K562 (cell line): ENCODE results near the gene CHD8. TPM values are rescaled to one million over a fixed set of nuclear protein-coding genes. Genes with fewer than 3 reads are reported as not detected.

Experiments
- ADNP ChIP-seq: fragments of 200-800 bp; sonication (Bioruptor generic); IDR thresholded peaks from 2 replicates; pipeline ENCODE4 v1.6.1; 2016; ENCODE audit warnings: missing genetic modification characterization, missing compliant biosample characterization
- ASH1L ChIP-seq: fragments of 450-650 bp; IDR thresholded peaks from 2 replicates; pipeline ENCODE4 v1.6.1; 2018; ENCODE audit warnings: borderline replicate concordance, mild to moderate bottlenecking, low read depth; ENCODE audit not compliant: partially characterized antibody
- BCLAF1 ChIP-seq, 2 experiments: fragments of 450-650 bp in 1 of 2; IDR thresholded peaks; 2 replicates each; pipeline ENCODE4 v1.6.1; 2011 to 2017; ENCODE audit warnings: low read depth in 2 of 2, antibody characterized with exemption in 1 of 2, borderline replicate concordance in 1 of 2, low read length in 1 of 2, mild to moderate bottlenecking in 1 of 2, mixed read lengths in 1 of 2; ENCODE audit not compliant: control insufficient read depth in 1 of 2
- DPF2 ChIP-seq: fragments of 450-650 bp; IDR thresholded peaks from 2 replicates; pipeline ENCODE4 v1.6.1; 2016
- E2F6 ChIP-seq, 2 experiments: IDR thresholded peaks; 2 replicates each; pipeline ENCODE4 v1.6.1; 2011; ENCODE audit warnings: borderline replicate concordance in 1 of 2, control low read depth in 1 of 2, low read depth in 1 of 2, low read length in 1 of 2, mild to moderate bottlenecking in 1 of 2, mixed read lengths in 1 of 2, moderate library complexity in 1 of 2; ENCODE audit not compliant: insufficient read depth in 1 of 2, insufficient read length in 1 of 2, poor library complexity in 1 of 2, severe bottlenecking in 1 of 2; ENCODE audit errors: extremely low read depth in 1 of 2
- FOSL1 ChIP-seq: fragments of 200-800 bp; sonication (Bioruptor generic); conservative IDR thresholded peaks from 2 replicates; pipeline ENCODE4 v1.6.1; 2016; ENCODE audit warnings: missing genetic modification characterization, missing compliant biosample characterization
- FOXA1 ChIP-seq: fragments of 450-650 bp; IDR thresholded peaks from 2 replicates; pipeline ENCODE4 v1.6.1; 2016; ENCODE audit warnings: mild to moderate bottlenecking, borderline replicate concordance
- FOXJ2 ChIP-seq: fragments of 200-800 bp; sonication (Bioruptor generic); IDR thresholded peaks from 2 replicates; pipeline ENCODE4 v1.6.1; 2016; ENCODE audit warnings: missing genetic modification characterization, missing compliant biosample characterization
- HIVEP1 ChIP-seq: fragments of 250-450 bp; sonication (Bioruptor Pico); IDR thresholded peaks from 2 replicates; pipeline ENCODE4 v1.4.0; 2020; ENCODE audit warnings: mild to moderate bottlenecking
- KAT2B ChIP-seq: IDR thresholded peaks from one replicate; pipeline ENCODE4 v1.6.1; 2012; ENCODE audit warnings: low read depth, mild to moderate bottlenecking, control low read depth, inconsistent platforms, low read length, moderate library complexity
- LEF1 ChIP-seq: fragments of 450-650 bp; IDR thresholded peaks from 2 replicates; pipeline ENCODE4 v1.6.1; 2016; ENCODE audit warnings: mild to moderate bottlenecking
- MYC ChIP-seq, 2 experiments: fragments of 250-450 bp in 1 of 2; sonication (Bioruptor Pico) in 1 of 2; IDR thresholded peaks; 2 replicates each; pipeline versions ENCODE4 v1.5.1 to v1.6.1; 2012 to 2021; ENCODE audit warnings: low read depth in 2 of 2, borderline replicate concordance in 1 of 2, improper control_type of control experiment in 1 of 2, low read length in 1 of 2, mild to moderate bottlenecking in 1 of 2, moderate library complexity in 1 of 2
- SMAD1 ChIP-seq: fragments of 150-350 bp; IDR thresholded peaks from 2 replicates; pipeline ENCODE4 v1.6.1; 2014; ENCODE audit warnings: low read length, low read depth; ENCODE audit not compliant: partially characterized antibody
- SNIP1 ChIP-seq: fragments of 450-650 bp; IDR thresholded peaks from 2 replicates; pipeline ENCODE4 v1.7.1; 2017; ENCODE audit warnings: low read depth, mild to moderate bottlenecking
- SPI1 ChIP-seq: IDR thresholded peaks from 2 replicates; pipeline ENCODE4 v1.6.1; 2011; ENCODE audit warnings: low read depth, low read length, control low read depth, borderline replicate concordance
- SRF ChIP-seq, 2 experiments: fragments of 250-450, 450-650 bp in 1 of 2; sonication (Bioruptor Pico) in 1 of 2; sonication (generic) in 1 of 2; formaldehyde crosslinking; IDR thresholded peaks; 2 replicates each; pipeline versions ENCODE4 v1.5.0 to v1.5.1; 2020 to 2022; ENCODE audit warnings: mild to moderate bottlenecking in 1 of 2, missing genetic modification reagents in 1 of 2
- U2AF1 ChIP-seq: fragments of 200-400 bp; formaldehyde crosslinking; optimal IDR thresholded peaks from 2 replicates; pipeline ENCODE3; 2017; ENCODE audit warnings: mild to moderate bottlenecking, low read depth, low read length, moderate library complexity
- ZBTB33 ChIP-seq: sonication (generic); formaldehyde crosslinking; IDR thresholded peaks from 2 replicates; pipeline ENCODE4 v1.8.1; 2023; ENCODE audit warnings: mild to moderate bottlenecking, missing genetic modification reagents
- ZNF583 ChIP-seq: fragments of 250-450 bp; sonication (Bioruptor Pico); IDR thresholded peaks from 2 replicates; pipeline ENCODE4 v1.4.0; 2020
- ZNF76 ChIP-seq: fragments of 250-450 bp; sonication (Bioruptor Pico); IDR thresholded peaks from 2 replicates; pipeline ENCODE4 v1.4.0; 2020; ENCODE audit warnings: mild to moderate bottlenecking, moderate library complexity, borderline replicate concordance
- polyA plus RNA-seq, 8 experiments: library from polyadenylated mRNA; depleted of rRNA in 4 of 8; stranded (reverse) in 5 of 8; unstranded in 3 of 8; fragments of >200 nt; fragmentation: Nextera tagmentation in 2 of 8; fragmentation: Illumina TruSeq in 1 of 8; extraction: Ambion mirVana in 2 of 8; extraction: Trizol in 1 of 8; gene quantifications; 2 replicates each; pipeline versions ENCODE4 v1.2.1 to v1.2.3, GENCODE V29; 2011 to 2014; ENCODE audit warnings: inconsistent platforms in 1 of 8, missing spikeins in 1 of 8
- total RNA-seq, 7 experiments: library from RNA; depleted of rRNA in 6 of 7; stranded (reverse); fragments of >200 nt in 6 of 7; fragmentation: Illumina TruSeq in 2 of 7; extraction: Trizol in 2 of 7; gene quantifications; 2 replicates each; pipeline versions ENCODE4 v1.2.1 to v1.2.3, GENCODE V29; 2011 to 2021; ENCODE audit warnings: low replicate concordance in 1 of 7
- TF ChIP-seq, protein P1 (sequence below): sonication (generic); formaldehyde crosslinking; IDR thresholded peaks from 2 replicates; pipeline ENCODE4 v1.9.0; 2022; ENCODE audit warnings: mild to moderate bottlenecking, missing genetic modification reagents

CHD8 gene
- total and polyA plus RNA-seq, 9 of the 15 experiments (the other 6 are each of a cell fraction or from before 2014, with no cell fraction given), result 11.1 to 51.2 (median 32.8) TPM

DNA sequence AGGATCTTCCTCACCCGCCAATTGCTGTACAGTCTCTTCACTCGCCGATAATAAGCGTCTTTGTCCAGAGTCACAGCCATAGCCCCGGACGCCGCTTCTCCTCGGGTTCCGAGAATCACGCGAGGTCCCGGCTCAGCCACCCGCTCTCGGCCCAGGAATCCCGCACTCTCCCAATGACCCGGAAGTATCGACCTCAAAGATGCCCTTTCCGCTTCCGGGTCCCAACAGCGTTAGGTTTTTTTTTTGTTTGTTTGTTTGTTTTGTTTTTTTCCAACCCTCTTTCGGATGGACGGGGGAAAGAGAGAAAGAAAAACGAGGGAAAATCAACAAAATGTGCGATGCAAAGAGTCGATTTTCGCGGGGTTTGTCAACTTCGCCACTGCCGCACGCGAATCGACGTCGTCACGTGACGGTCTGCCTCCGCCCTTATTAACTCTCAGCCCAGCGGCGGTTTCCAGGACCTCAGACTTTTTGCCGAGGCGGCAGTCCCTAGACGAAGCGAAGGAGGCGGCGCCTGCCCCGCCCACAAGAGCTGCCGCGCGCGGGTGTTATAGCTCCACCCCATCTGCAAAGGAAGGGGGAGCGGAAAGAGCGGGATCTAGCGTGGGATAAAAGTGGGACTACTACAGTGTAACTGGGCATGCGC, 72.0 kb downstream of the CHD8 start, which contains the start of gene SUPT16H (continued):
- TF ChIP-seq SPI1 (no peak), SMAD1 (no peak), BCLAF1 (IDR thresholded peaks at IDR 0.05; ENCODE audit: borderline replicate concordance in 1 of 2, control insufficient read depth in 1 of 2, low read depth in 2 of 2, low read length in 1 of 2) (no peak), DPF2 (no peak), U2AF1 (no peak), ASH1L (peak; percentile 69), SNIP1 (no peak), ZNF76 (no peak), LEF1 (0 out of 2 replicates have a peak, but pooled peaks have one; percentile 52), E2F6 (IDR thresholded peaks at IDR 0.05; ENCODE audit: borderline replicate concordance in 1 of 2, extremely low read depth in 1 of 2, insufficient read depth in 1 of 2, insufficient read length in 1 of 2, low read depth in 1 of 2, low read length in 1 of 2, poor library complexity in 1 of 2, severe bottlenecking in 1 of 2) (peak; percentile 39 to 69), ZBTB33 (CRISPR knock-in tag) (no peak), HIVEP1 (CRISPR knock-in tag) (no peak), FOXJ2 (no peak), ADNP (no peak), ZNF583 (CRISPR knock-in tag) (no peak), SRF (CRISPR knock-in tag; IDR thresholded peaks at IDR 0.05) (no peak), FOSL1 (tag) (no peak; the same call in 1 of the 2 replicates), KAT2B (no peak), MYC (IDR thresholded peaks at IDR 0.05; ENCODE audit: low read depth, low read length) (peak; percentile 52), MYC (CRISPR knock-in tag; IDR thresholded peaks at IDR 0.05; ENCODE audit: borderline replicate concordance, low read depth) (no peak), FOXA1 (no peak)
- TF ChIP-seq, protein P1, sequence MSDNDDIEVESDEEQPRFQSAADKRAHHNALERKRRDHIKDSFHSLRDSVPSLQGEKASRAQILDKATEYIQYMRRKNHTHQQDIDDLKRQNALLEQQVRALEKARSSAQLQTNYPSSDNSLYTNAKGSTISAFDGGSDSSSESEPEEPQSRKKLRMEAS, result no peak; the same call in 1 of the 2 replicates
